OCI-LY7 (cell line): ENCODE measurements around the gene CUX1. TPM values are rescaled to one million over a fixed set of nuclear protein-coding genes. Genes with fewer than 3 reads are reported as not detected.

Experiments used
- BruUV-seq: library from RNA; stranded (reverse); fragments of 400-500 nt; replicated peaks from 2 replicates; lab custom pipeline; 2021; lab: Mats Ljungman, UMichigan
- CTCF ChIA-PET: fragments of 300-600 bp; sonication (Branson Sonifier 250); formaldehyde crosslinking; loops from one replicate; lab custom pipeline; 2022; ENCODE audit warnings: antibody characterized with exemption; ENCODE audit not compliant: unreplicated experiment; lab: Charles Lee
- POLR2A ChIA-PET: fragments of 300-600 bp; sonication (Branson Sonifier 250); formaldehyde crosslinking; loops from one replicate; lab custom pipeline; 2022; ENCODE audit warnings: antibody characterized with exemption; lab: Charles Lee
- DNase-seq: peaks from one replicate; pipeline ENCODE4 v3.0.0-alpha.2; 2015; ENCODE audit warnings: low spot score
- H2AFZ ChIP-seq: fragments of 200-600 bp; sonication (generic), shearing (Covaris generic); 2 replicates; pipeline ENCODE4 v1.6.1; 2014; ENCODE audit warnings: mild to moderate bottlenecking, antibody characterized with exemption, low read length, moderate library complexity
- H3K27ac ChIP-seq: fragments of 200-600 bp; sonication (generic); 2 replicates; pipeline ENCODE4 v1.5.1; 2014; ENCODE audit warnings: mixed run types, low read depth, mild to moderate bottlenecking, moderate library complexity, low read length, inconsistent platforms; ENCODE audit not compliant: poor library complexity, severe bottlenecking
- H3K36me3 ChIP-seq: fragments of 200-600 bp; sonication (generic); 2 replicates; pipeline ENCODE4 v1.6.1; 2014; ENCODE audit warnings: mild to moderate bottlenecking, antibody characterized with exemption, low read length, moderate library complexity, mixed read lengths; ENCODE audit not compliant: insufficient read depth
- H3K4me1 ChIP-seq: fragments of 200-600 bp; sonication (generic); 2 replicates; pipeline ENCODE4 v1.5.1; 2014; ENCODE audit warnings: mild to moderate bottlenecking, low read length; ENCODE audit not compliant: insufficient read depth, poor library complexity, severe bottlenecking
- H3K4me2 ChIP-seq: fragments of 200-600 bp; sonication (generic); 2 replicates; pipeline ENCODE4 v1.6.1; 2014; ENCODE audit warnings: mild to moderate bottlenecking, low read length
- H3K4me3 ChIP-seq: fragments of 200-600 bp; sonication (generic); 2 replicates; pipeline ENCODE4 v1.5.1; 2014; ENCODE audit warnings: mild to moderate bottlenecking, low read depth, low read length; ENCODE audit not compliant: poor library complexity, severe bottlenecking
- H3K79me2 ChIP-seq: fragments of 200-600 bp; sonication (generic); 2 replicates; pipeline ENCODE4 v1.6.1; 2016; ENCODE audit warnings: low read depth, mild to moderate bottlenecking, low read length, moderate library complexity, mixed read lengths; ENCODE audit not compliant: insufficient read depth
- H3K9me2 ChIP-seq: fragments of 200-600 bp; sonication (generic); 2 replicates; pipeline ENCODE4 v1.6.1; 2016; ENCODE audit warnings: mild to moderate bottlenecking, low read length, mixed read lengths; ENCODE audit not compliant: insufficient read depth
- H3K9me3 ChIP-seq: fragments of 200-600 bp; sonication (generic); 2 replicates; pipeline ENCODE4 v1.6.1; 2014; ENCODE audit warnings: mild to moderate bottlenecking, mixed run types, low read length, mixed read lengths
- H4K20me1 ChIP-seq: fragments of 200-600 bp; sonication (generic); 2 replicates; pipeline ENCODE4 v1.6.1; 2014; ENCODE audit warnings: mild to moderate bottlenecking, antibody characterized with exemption, low read length, moderate library complexity, mixed read lengths; ENCODE audit not compliant: insufficient read depth
- EZH2phosphoT487 ChIP-seq: fragments of 200-600 bp; sonication (generic); IDR thresholded peaks from 2 replicates; pipeline ENCODE4 v1.6.1; 2018; ENCODE audit warnings: low read depth, borderline replicate concordance, mild to moderate bottlenecking, mixed run types, antibody characterized with exemption, low read length, moderate library complexity, mixed read lengths
- intact Hi-C: fragments of 100-400 bp; cut with micrococcal nuclease; formaldehyde crosslinking; loops from one replicate; pipeline ENCODE4 v1.10.0; 2022; ENCODE audit not compliant: unreplicated experiment
- total RNA-seq, 2 experiments: library from RNA; depleted of rRNA in 1 of 2; stranded (reverse); fragments of >200 nt in 1 of 2; shearing (Covaris generic) in 1 of 2; gene quantifications; 2 replicates each; pipeline ENCODE4 v1.2.3, GENCODE V29; 2014 to 2022
- TF ChIP-seq, protein P1 (sequence below): fragments of 200-600 bp; sonication (generic); conservative IDR thresholded peaks from 2 replicates; pipeline ENCODE4 v1.5.1; 2014; ENCODE audit warnings: mild to moderate bottlenecking, antibody characterized with exemption, low read length, moderate library complexity, mixed read lengths

CUX1 gene
- total RNA-seq, 2 experiments from 2014 or later: 143 to 199 TPM

DNA sequence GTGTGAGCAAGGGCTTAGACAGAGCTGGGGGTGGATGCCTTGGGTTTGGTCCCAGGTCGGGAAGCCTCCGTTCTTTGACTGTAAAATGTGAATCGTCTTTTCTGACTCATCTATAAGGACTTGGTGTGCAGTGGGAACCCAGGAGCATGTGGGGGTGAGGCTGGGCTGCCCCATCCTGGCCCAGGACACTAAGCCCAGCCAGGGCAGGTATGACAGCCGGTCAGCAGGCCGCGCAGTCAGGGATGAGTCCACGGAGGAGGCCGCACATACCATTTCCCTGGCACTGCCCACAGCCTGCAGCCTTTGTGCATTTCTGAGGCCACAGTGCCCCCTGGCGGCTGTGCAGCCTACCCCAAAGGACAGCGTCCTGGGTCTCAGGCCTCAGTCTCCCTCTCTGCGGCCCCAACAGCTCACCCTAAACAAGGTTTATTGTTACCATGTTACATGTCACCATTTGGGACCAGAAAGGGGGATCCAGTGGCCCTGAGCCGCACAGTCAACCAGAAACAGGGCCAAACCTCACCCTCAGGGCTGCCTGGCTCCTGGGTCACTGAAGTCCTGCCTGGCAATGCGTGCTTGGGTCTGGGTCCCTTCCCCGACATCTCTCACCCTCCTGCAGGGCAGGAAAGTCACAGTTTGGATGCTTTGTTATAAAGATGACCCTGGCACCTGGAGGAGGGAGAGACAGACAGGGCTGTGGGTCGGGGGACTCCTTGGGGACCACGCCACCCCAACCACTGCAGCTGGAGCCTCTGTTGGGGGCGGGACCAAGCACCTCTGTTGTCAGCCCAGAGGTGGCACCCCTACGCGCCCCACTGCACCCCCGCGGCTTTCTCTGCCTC is 454.9 kb downstream of the CUX1 start:
- H3K9me2 ChIP-seq: no peaks in the 10 kb centered on the region
- TF ChIP-seq EZH2phosphoT487: no peak
- TF ChIP-seq, protein P1, sequence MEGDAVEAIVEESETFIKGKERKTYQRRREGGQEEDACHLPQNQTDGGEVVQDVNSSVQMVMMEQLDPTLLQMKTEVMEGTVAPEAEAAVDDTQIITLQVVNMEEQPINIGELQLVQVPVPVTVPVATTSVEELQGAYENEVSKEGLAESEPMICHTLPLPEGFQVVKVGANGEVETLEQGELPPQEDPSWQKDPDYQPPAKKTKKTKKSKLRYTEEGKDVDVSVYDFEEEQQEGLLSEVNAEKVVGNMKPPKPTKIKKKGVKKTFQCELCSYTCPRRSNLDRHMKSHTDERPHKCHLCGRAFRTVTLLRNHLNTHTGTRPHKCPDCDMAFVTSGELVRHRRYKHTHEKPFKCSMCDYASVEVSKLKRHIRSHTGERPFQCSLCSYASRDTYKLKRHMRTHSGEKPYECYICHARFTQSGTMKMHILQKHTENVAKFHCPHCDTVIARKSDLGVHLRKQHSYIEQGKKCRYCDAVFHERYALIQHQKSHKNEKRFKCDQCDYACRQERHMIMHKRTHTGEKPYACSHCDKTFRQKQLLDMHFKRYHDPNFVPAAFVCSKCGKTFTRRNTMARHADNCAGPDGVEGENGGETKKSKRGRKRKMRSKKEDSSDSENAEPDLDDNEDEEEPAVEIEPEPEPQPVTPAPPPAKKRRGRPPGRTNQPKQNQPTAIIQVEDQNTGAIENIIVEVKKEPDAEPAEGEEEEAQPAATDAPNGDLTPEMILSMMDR: peak; percentile 97
- intact Hi-C loops: loop anchor here (1.0 to 5.0 kb wide), 4 partner anchors 455 to 730 kb away; partner anchors contain the start of gene CUX1
- peaks cover 17% of the 10 kb centered on the region for H3K4me1 ChIP-seq
- POLR2A ChIA-PET: interaction anchor here (0.6 to 0.7 kb wide), 2 partner anchors 91 to 167 kb away, joined by 3 read pairs; no protein-coding TSS in a partner anchor
- H3K4me3 ChIP-seq: no peak overlapping the region
- no TSS peak for BruUV-seq
- H3K36me3 ChIP-seq: no peaks in the 10 kb centered on the region
- H4K20me1 ChIP-seq: no peaks in the 10 kb centered on the region
- H3K4me2 ChIP-seq: no peak overlapping the region
- no peak overlapping the region for H3K27ac ChIP-seq
- CTCF ChIA-PET: interaction anchor here (0.6 kb wide), 1 partner anchor 397 kb away, joined by 3 read pairs; no protein-coding TSS in a partner anchor
- H3K9me3 ChIP-seq: no peaks in the 10 kb centered on the region
- H3K79me2 ChIP-seq: no peaks in the 10 kb centered on the region
- peak; percentile 80 for DNase-seq
- no peak overlapping the region for H2AFZ ChIP-seq

DNA sequence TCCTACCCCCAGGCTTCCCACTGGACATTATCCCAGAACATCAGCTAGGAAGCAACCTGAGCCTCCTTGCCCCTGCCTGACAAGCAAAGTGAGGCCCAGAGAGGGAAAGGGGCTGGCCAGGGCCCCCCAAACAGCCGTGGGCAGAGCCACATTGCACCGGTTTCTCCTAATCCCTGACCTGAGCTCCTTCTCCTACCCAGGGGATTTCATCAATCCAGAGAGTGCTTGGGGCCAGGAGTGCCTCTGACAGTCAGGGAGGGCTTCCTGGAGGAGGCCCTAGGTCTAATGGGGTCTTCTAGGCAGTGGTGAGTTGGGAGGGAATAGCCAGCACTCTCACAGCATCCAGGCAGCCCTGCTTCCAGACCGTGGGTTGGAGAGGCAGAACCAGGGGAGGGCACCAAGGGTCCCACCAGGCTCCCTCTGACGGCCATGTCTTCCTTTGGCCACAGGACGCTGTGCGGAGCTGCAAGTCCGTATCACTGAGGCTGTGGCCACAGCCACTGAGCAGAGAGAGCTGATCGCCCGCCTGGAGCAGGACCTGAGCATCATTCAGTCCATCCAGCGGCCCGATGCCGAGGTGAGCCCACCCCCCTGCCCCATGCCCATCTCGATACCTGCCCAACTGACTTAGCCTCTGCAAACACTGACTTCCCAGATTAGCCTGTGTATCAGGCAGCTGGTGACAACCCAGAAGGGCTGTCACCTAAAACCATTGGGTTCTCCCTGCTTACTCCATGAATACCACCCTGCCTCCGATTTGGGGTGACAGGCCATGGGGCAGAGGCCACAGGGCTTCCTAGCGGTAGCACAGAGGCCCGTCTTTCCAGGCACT is 455.7 kb downstream of the CUX1 start:
- BruUV-seq: no TSS peak
- H3K9me2 ChIP-seq: no peaks in the 10 kb centered on the region
- H4K20me1 ChIP-seq: no peaks in the 10 kb centered on the region
- TF ChIP-seq, protein P1: no peak
- no peak for TF ChIP-seq EZH2phosphoT487
- H2AFZ ChIP-seq: no peak overlapping the region
- DNase-seq: no peak
- no peak overlapping the region for H3K4me2 ChIP-seq
- POLR2A ChIA-PET: interaction anchor here (0.6 kb wide), 1 partner anchor 92 kb away, joined by 3 read pairs; no protein-coding TSS in a partner anchor
- H3K4me3 ChIP-seq: no peak overlapping the region
- H3K27ac ChIP-seq: no peak overlapping the region
- CTCF ChIA-PET: interaction anchor here (0.6 kb wide), 1 partner anchor 398 kb away, joined by 3 read pairs; no protein-coding TSS in a partner anchor
- H3K4me1 ChIP-seq: peaks cover 22% of the 10 kb centered on the region
- intact Hi-C loops: loop anchor here (1.0 to 5.0 kb wide), 4 partner anchors 456 to 731 kb away; partner anchors contain the start of gene CUX1
- H3K79me2 ChIP-seq: no peaks in the 10 kb centered on the region
- no peaks in the 10 kb centered on the region for H3K9me3 ChIP-seq
- H3K36me3 ChIP-seq: no peaks in the 10 kb centered on the region
